GM12878 (cell line): ENCODE results near the gene SCT. TPM values are rescaled to one million over a fixed set of nuclear protein-coding genes. Genes with fewer than 3 reads are reported as not detected.
A peak's percentile ranks its signal among the peaks of the same experiment; 100 is the strongest.

Source experiments
- ATAC-seq: fragments of 200-7000 bp; cut with Tn5 transposase; 3 replicates; pipeline ENCODE4 v1.9.1; 2020; ENCODE audit warnings: mild to moderate bottlenecking, moderate library complexity
- BruUV-seq: library from RNA; stranded (reverse); fragments of 400-500 nt; replicated peaks from 2 replicates; lab custom pipeline; 2021; lab: Mats Ljungman, UMichigan
- CTCF ChIA-PET: fragments of 300-600 bp; sonication (Branson Sonifier 250); formaldehyde crosslinking; extraction: SDS; loops from one replicate; lab custom pipeline; 2021; ENCODE audit warnings: inconsistent platforms; lab: Yijun Ruan, JAX
- POLR2A ChIA-PET: fragments of 350-600 bp; formaldehyde crosslinking; extraction: SDS; loops from one replicate; lab custom pipeline; 2021; ENCODE audit warnings: inconsistent platforms; lab: Charles Lee
- RAD21 ChIA-PET: fragments of 300-600 bp; sonication (Branson Sonifier 250); formaldehyde crosslinking; loops from one replicate; lab custom pipeline; 2023; ENCODE audit warnings: antibody characterized with exemption; ENCODE audit not compliant: unreplicated experiment; lab: Charles Lee
- SMC1A ChIA-PET: fragments of 300-600 bp; sonication (Branson Sonifier 250); formaldehyde crosslinking; loops from one replicate; lab custom pipeline; 2023; ENCODE audit not compliant: unreplicated experiment, uncharacterized antibody; lab: Charles Lee
- DNase-seq: peaks from one replicate; pipeline ENCODE4 v3.0.0-alpha.2; 2011; ENCODE audit warnings: low read depth, low spot score
- FAIRE-seq: peaks from 3 replicates; lab custom pipeline; 2011; peaks lifted over from hg19 to GRCh38; lab: Jason Lieb, UNC
- H2AFZ ChIP-seq: 2 replicates; pipeline ENCODE4 v1.6.0; 2011; ENCODE audit warnings: low read depth, low read length, control low read depth; ENCODE audit not compliant: control insufficient read depth
- H3K27ac ChIP-seq: 2 replicates; pipeline ENCODE4 v1.5.1; 2011; ENCODE audit warnings: control low read depth; ENCODE audit not compliant: control insufficient read depth, insufficient read depth
- H3K27me3 ChIP-seq, 2 experiments: replicated peaks in 1 of 2; 2 replicates each; pipeline versions ENCODE4 v1.6.0 to v1.6.1; 2011; ENCODE audit warnings: low read length in 1 of 2; ENCODE audit not compliant: control insufficient read depth in 2 of 2, insufficient read depth in 2 of 2
- H3K36me3 ChIP-seq, 2 experiments: 2 replicates each; pipeline ENCODE4 v1.5.1; 2011; ENCODE audit warnings: low read length in 1 of 2; ENCODE audit not compliant: control insufficient read depth in 2 of 2, insufficient read depth in 2 of 2
- H3K4me1 ChIP-seq: 2 replicates; pipeline ENCODE4 v1.6.1; 2011; ENCODE audit warnings: mild to moderate bottlenecking, low read length, moderate library complexity, mixed read lengths; ENCODE audit not compliant: control insufficient read depth, insufficient read depth
- H3K4me2 ChIP-seq: 2 replicates; pipeline ENCODE4 v1.6.0; 2011; ENCODE audit warnings: control low read depth; ENCODE audit not compliant: control insufficient read depth, insufficient read depth
- H3K4me3 ChIP-seq: fragments of 200-600 bp; sonication (generic); 2 replicates; pipeline ENCODE4 v1.5.1; 2016
- H3K79me2 ChIP-seq: 2 replicates; pipeline ENCODE4 v1.6.0; 2011; ENCODE audit warnings: low read length; ENCODE audit not compliant: control insufficient read depth, insufficient read depth
- H3K9ac ChIP-seq: 2 replicates; pipeline ENCODE4 v1.8.0; 2011; ENCODE audit warnings: low read length, control low read depth, mixed read lengths; ENCODE audit not compliant: control insufficient read depth, insufficient read depth
- H3K9me3 ChIP-seq: replicated peaks from 3 replicates; pipeline ENCODE4 v1.5.1; 2011; ENCODE audit warnings: mild to moderate bottlenecking, low read length; ENCODE audit not compliant: control insufficient read depth, insufficient read depth
- H4K20me1 ChIP-seq: 2 replicates; pipeline ENCODE4 v1.6.0; 2011; ENCODE audit not compliant: control insufficient read depth, insufficient read depth
- CBFB ChIP-seq: IDR thresholded peaks from 2 replicates; pipeline ENCODE4 v1.6.1; 2016; ENCODE audit warnings: antibody characterized with exemption, low read depth
- NR2F1 ChIP-seq: fragments of 450-650 bp; conservative IDR thresholded peaks from 2 replicates; pipeline ENCODE4 v1.6.1; 2017; ENCODE audit warnings: mild to moderate bottlenecking
- NRF1 ChIP-seq: conservative IDR thresholded peaks from 2 replicates; pipeline ENCODE4 v1.6.1; 2011; ENCODE audit warnings: mild to moderate bottlenecking, low read depth, low read length, improper control_type of control experiment
- RELA ChIP-seq: fragments of 450-650 bp; IDR thresholded peaks from 2 replicates; pipeline ENCODE4 v1.8.0; 2014; ENCODE audit warnings: borderline replicate concordance; ENCODE audit not compliant: partially characterized antibody
- SIN3A ChIP-seq: IDR thresholded peaks from 2 replicates; pipeline ENCODE4 v1.6.1; 2012; ENCODE audit warnings: low read depth, low read length, improper control_type of control experiment
- WGBS: methylation state at CpG from one replicate; pipeline ENCODE4 v1.1.6; 2016; ENCODE audit warnings: low lambda C conversion rate; ENCODE audit not compliant: insufficient replicate concordance, insufficient coverage; ENCODE audit errors: missing lambda C conversion rate; 5-methylcytosine and 5-hydroxymethylcytosine counted together
- in situ Hi-C: fragments of 300-500 bp; cut with MboI; formaldehyde crosslinking; loops from 9 replicates; pipeline ENCODE4 v1.14.3; 2018; ENCODE audit warnings: mixed read lengths
- intact Hi-C: fragments of 100-400 bp; cut with micrococcal nuclease; formaldehyde crosslinking; loops from one replicate; pipeline ENCODE4 v1.14.2; 2022; ENCODE audit not compliant: unreplicated experiment
- polyA plus RNA-seq, 11 experiments: library from polyadenylated mRNA; depleted of rRNA in 4 of 11; unstranded in 6 of 11; stranded (reverse) in 5 of 11; fragments of >200 nt; fragmentation: Nextera tagmentation in 4 of 11; fragmentation: Illumina TruSeq in 1 of 11; extraction: Ambion mirVana in 4 of 11; extraction: Trizol in 1 of 11; gene quantifications; 1 replicate in 1 of 11; 2 replicates in 10 of 11; pipeline versions ENCODE4 v1.2.1 to v1.2.3, GENCODE V29; 2011 to 2016; ENCODE audit warnings: inconsistent platforms in 2 of 11, missing spikeins in 2 of 11, low read depth in 1 of 11
- total RNA-seq, 4 experiments: library from RNA; depleted of rRNA in 3 of 4; stranded (reverse); fragments of >200 nt in 3 of 4; fragmentation: Illumina TruSeq in 1 of 4; extraction: Trizol in 1 of 4; gene quantifications; 2 replicates each; pipeline versions ENCODE4 v1.2.1 to v1.2.3, GENCODE V29; 2013 to 2021
- TF ChIP-seq, protein P1 (sequence below): IDR thresholded peaks from 2 replicates; pipeline ENCODE4 v1.6.1; 2012; ENCODE audit warnings: low read depth, low read length, improper control_type of control experiment
- TF ChIP-seq, protein P2 (sequence below): IDR thresholded peaks from 2 replicates; pipeline ENCODE4 v1.6.1; 2011; ENCODE audit warnings: low read depth, mild to moderate bottlenecking, low read length, moderate library complexity, borderline replicate concordance; ENCODE audit errors: extremely low read depth
- TF ChIP-seq, protein P3 (sequence below), 3 experiments: IDR thresholded peaks in 2 of 3; conservative IDR thresholded peaks in 1 of 3; 2 replicates each; pipeline ENCODE4 v1.5.1; 2011; ENCODE audit warnings: low read depth in 3 of 3, low read length in 3 of 3, mild to moderate bottlenecking in 3 of 3, control low read depth in 2 of 3, moderate library complexity in 2 of 3, inconsistent platforms in 1 of 3, mixed read lengths in 1 of 3; ENCODE audit not compliant: control insufficient read depth in 2 of 3, insufficient read depth in 1 of 3; ENCODE audit errors: extremely low read depth in 1 of 3
- TF ChIP-seq, protein P4 (sequence below): IDR thresholded peaks from 2 replicates; pipeline ENCODE4 v1.6.1; 2011; ENCODE audit warnings: borderline replicate concordance, low read depth, mild to moderate bottlenecking, moderate library complexity, mixed read lengths, low read length; ENCODE audit not compliant: insufficient read depth; ENCODE audit errors: extremely low read length
- TF ChIP-seq, protein P5 (sequence below): fragments of 450-650 bp; IDR thresholded peaks from 2 replicates; pipeline ENCODE4 v1.6.1; 2017; ENCODE audit warnings: mild to moderate bottlenecking
- TF ChIP-seq, protein P6 (sequence below): fragments of 450-650 bp; IDR thresholded peaks from 2 replicates; pipeline ENCODE4 v1.6.1; 2017; ENCODE audit warnings: low read depth, mild to moderate bottlenecking, moderate library complexity

Gene SCT
- total and polyA plus RNA-seq, 10 of the 15 experiments (the other 5 are each of a cell fraction or from before 2014, with no cell fraction given) = not detected

DNA sequence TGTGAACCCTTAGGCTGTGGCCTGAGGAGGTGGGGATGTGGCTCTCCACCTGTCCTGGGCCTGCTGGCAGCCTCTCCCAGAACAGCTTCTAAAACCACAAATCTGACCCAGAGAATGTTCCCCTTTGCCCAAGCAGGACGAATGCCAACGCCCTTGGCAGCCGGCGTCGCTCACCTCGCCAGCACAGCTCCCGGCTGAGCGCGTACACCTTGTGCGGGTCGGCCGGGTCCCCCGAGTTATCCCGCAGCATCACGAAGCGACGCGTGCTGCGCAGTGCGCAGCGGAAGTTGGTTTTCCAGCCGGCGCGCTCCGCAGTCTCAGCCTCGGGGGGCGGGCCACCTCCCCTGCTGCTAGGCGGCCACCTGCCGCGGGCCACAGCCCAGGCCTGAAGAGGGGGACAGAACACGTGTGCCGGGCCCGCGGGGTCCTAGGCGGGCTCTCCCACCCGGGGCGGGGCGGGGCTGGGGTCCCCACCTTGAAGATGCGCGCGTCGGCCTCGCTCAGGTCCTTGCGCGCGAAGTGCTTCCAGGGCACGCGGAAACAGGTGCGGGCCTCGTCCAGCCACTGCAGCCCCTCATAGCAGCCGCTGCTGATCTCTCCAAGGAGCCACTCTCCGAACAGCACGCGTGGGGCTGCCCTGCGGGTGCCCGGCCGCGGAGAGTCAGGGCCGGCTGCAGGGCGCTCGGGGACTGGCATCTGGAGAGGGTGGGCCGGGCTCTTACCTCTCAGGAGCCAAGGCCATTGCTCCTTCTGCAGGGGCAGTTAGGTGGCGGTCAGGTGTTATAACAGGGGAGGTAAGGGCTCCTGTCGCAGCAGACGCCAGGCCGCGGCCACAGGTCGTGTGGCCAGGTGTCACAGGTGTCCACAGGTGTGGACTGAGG is 12.1 kb downstream of the SCT start:
- FAIRE-seq (no peak), DNase-seq (no peak), ATAC-seq (peak; percentile 4)
- RAD21 ChIA-PET = interaction anchor here (0.6 to 1.5 kb wide), 4 partner anchors 79 to 260 kb away, joined by 3 to 5 read pairs (median 4); partner anchors contain the start of gene HRAS
- H3K9me3 ChIP-seq = no peaks in the 10 kb centered on the region
- TSS peak; percentile 78 for BruUV-seq
- intact Hi-C loops (loop anchor here (5.0 kb wide), 1 partner anchor 107 kb away; no protein-coding TSS in a partner anchor), in situ Hi-C loops (no loop called here)
- H3K27ac ChIP-seq = peak overlapping the region; percentile 100
- H3K9ac ChIP-seq = peak overlapping the region; percentile 91
- peak overlapping the region; percentile 90 for H3K4me3 ChIP-seq
- H3K4me1 ChIP-seq = peaks cover 14% of the 10 kb centered on the region
- POLR2A ChIA-PET = interaction anchor here (0.8 to 1.6 kb wide), 11 partner anchors 39 to 295 kb away, joined by 3 to 10 read pairs (median 3); partner anchors contain the start of genes CHID1, HRAS and PHRF1
- SMC1A ChIA-PET = no interaction called here
- H3K79me2 ChIP-seq = peaks cover 26% of the 10 kb centered on the region
- H3K27me3 ChIP-seq = no peaks in the 10 kb centered on the region
- peaks cover 11% of the 10 kb centered on the region for H4K20me1 ChIP-seq
- H3K4me2 ChIP-seq = peak overlapping the region; percentile 99
- CTCF ChIA-PET = interaction anchor here (1.4 kb wide), 1 partner anchor 81 kb away, joined by 6 read pairs; the partner anchor contains the start of gene TMEM80
- H2AFZ ChIP-seq = no peak overlapping the region
- WGBS = 69% methylated on average over 51 of the region's 68 CpGs
- peaks cover 10 to 37% of the 10 kb centered on the region in 2 experiments; a peak in 3 of 4 replicates for H3K36me3 ChIP-seq
- TF ChIP-seq NR2F1 = no peak; the same call in 1 of the 2 replicates
- no peak for TF ChIP-seq NRF1
- TF ChIP-seq, protein P1, sequence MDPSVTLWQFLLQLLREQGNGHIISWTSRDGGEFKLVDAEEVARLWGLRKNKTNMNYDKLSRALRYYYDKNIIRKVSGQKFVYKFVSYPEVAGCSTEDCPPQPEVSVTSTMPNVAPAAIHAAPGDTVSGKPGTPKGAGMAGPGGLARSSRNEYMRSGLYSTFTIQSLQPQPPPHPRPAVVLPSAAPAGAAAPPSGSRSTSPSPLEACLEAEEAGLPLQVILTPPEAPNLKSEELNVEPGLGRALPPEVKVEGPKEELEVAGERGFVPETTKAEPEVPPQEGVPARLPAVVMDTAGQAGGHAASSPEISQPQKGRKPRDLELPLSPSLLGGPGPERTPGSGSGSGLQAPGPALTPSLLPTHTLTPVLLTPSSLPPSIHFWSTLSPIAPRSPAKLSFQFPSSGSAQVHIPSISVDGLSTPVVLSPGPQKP = no peak
- TF ChIP-seq, protein P2, sequence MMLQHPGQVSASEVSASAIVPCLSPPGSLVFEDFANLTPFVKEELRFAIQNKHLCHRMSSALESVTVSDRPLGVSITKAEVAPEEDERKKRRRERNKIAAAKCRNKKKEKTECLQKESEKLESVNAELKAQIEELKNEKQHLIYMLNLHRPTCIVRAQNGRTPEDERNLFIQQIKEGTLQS = no peak
- TF ChIP-seq, protein P3, sequence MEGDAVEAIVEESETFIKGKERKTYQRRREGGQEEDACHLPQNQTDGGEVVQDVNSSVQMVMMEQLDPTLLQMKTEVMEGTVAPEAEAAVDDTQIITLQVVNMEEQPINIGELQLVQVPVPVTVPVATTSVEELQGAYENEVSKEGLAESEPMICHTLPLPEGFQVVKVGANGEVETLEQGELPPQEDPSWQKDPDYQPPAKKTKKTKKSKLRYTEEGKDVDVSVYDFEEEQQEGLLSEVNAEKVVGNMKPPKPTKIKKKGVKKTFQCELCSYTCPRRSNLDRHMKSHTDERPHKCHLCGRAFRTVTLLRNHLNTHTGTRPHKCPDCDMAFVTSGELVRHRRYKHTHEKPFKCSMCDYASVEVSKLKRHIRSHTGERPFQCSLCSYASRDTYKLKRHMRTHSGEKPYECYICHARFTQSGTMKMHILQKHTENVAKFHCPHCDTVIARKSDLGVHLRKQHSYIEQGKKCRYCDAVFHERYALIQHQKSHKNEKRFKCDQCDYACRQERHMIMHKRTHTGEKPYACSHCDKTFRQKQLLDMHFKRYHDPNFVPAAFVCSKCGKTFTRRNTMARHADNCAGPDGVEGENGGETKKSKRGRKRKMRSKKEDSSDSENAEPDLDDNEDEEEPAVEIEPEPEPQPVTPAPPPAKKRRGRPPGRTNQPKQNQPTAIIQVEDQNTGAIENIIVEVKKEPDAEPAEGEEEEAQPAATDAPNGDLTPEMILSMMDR (IDR thresholded peaks at IDR 0.05 in 2 of 3, conservative IDR thresholded peaks at IDR 0.05 in 1 of 3; ENCODE audit: control insufficient read depth in 2 of 3, extremely low read depth in 1 of 3, insufficient read depth in 1 of 3, low read depth in 3 of 3, low read length in 3 of 3) = no peak
- TF ChIP-seq RELA = no peak
- TF ChIP-seq CBFB = no peak; the same call in 1 of the 2 replicates
- 0 out of 2 replicates have a peak, but pooled peaks have one; percentile 5 for TF ChIP-seq SIN3A
- TF ChIP-seq, protein P4, sequence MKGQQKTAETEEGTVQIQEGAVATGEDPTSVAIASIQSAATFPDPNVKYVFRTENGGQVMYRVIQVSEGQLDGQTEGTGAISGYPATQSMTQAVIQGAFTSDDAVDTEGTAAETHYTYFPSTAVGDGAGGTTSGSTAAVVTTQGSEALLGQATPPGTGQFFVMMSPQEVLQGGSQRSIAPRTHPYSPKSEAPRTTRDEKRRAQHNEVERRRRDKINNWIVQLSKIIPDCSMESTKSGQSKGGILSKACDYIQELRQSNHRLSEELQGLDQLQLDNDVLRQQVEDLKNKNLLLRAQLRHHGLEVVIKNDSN = no peak
- TF ChIP-seq, protein P5, sequence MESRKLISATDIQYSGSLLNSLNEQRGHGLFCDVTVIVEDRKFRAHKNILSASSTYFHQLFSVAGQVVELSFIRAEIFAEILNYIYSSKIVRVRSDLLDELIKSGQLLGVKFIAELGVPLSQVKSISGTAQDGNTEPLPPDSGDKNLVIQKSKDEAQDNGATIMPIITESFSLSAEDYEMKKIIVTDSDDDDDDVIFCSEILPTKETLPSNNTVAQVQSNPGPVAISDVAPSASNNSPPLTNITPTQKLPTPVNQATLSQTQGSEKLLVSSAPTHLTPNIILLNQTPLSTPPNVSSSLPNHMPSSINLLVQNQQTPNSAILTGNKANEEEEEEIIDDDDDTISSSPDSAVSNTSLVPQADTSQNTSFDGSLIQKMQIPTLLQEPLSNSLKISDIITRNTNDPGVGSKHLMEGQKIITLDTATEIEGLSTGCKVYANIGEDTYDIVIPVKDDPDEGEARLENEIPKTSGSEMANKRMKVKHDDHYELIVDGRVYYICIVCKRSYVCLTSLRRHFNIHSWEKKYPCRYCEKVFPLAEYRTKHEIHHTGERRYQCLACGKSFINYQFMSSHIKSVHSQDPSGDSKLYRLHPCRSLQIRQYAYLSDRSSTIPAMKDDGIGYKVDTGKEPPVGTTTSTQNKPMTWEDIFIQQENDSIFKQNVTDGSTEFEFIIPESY = 0 out of 2 replicates have a peak, but pooled peaks have one; percentile 51
- TF ChIP-seq, protein P6, sequence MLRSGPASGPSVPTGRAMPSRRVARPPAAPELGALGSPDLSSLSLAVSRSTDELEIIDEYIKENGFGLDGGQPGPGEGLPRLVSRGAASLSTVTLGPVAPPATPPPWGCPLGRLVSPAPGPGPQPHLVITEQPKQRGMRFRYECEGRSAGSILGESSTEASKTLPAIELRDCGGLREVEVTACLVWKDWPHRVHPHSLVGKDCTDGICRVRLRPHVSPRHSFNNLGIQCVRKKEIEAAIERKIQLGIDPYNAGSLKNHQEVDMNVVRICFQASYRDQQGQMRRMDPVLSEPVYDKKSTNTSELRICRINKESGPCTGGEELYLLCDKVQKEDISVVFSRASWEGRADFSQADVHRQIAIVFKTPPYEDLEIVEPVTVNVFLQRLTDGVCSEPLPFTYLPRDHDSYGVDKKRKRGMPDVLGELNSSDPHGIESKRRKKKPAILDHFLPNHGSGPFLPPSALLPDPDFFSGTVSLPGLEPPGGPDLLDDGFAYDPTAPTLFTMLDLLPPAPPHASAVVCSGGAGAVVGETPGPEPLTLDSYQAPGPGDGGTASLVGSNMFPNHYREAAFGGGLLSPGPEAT = no peak
